ENCODE data around the gene OR4D9. TPM values are rescaled to one million over a fixed set of nuclear protein-coding genes. Genes with fewer than 3 reads are reported as not detected.

The OR4D9 gene
- total RNA-seq, 4 donors from 2014 or later = not detected

DNA sequence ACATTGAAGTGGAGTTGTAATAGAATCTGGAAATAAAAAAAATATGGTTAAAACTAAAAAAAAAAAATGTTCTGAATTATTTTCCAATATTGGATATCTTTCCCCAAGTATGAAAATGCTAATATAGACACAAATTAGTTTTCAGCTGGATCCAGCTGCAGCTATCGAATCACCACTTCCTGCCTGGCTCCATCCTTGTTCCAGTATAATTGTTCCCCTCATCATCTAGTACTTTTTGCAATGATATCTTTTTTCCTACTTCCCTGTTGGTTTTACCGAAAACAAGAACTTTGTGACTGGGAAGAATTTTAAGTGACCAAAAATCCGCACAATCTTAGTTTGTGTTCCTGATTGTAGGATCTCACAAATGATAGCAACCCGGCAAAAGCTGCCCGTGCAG, 9.4 kb downstream of the OR4D9 start:
- H3K4me1 ChIP-seq = no peaks in the 10 kb centered on the region
- no peak overlapping the region for H3K27ac ChIP-seq
- whole genome bisulfite sequencing, 2 donors (ENCODE audit: low coverage in 1 of 2) = 75 to 76% methylated on average over 5 of the region's 5 CpGs
- intact Hi-C loops (cut with DNase I; ENCODE audit: low total_unique reads) (no loop called here), in situ Hi-C loops (cut with MboI; ENCODE audit: low pct_ligation_motif_present in 1 of 4, low pct_unique_long_range_greater_than_20kb in 1 of 4, low sequenced_read_pairs in 3 of 4) (no loop called here)
- no peaks in the 10 kb centered on the region for H3K9me3 ChIP-seq
- no peaks in the 10 kb centered on the region for H3K36me3 ChIP-seq
- DNase-seq = no peak
- H3K4me3 ChIP-seq = no peak overlapping the region
- TF ChIP-seq EP300 (IDR thresholded peaks at IDR 0.05; ENCODE audit: low read depth) = no peak
- no peak for TF ChIP-seq POLR2A (IDR thresholded peaks at IDR 0.05)
- TF ChIP-seq POLR2AphosphoS5 (IDR thresholded peaks at IDR 0.05) = no peak
- TF ChIP-seq, protein P1, sequence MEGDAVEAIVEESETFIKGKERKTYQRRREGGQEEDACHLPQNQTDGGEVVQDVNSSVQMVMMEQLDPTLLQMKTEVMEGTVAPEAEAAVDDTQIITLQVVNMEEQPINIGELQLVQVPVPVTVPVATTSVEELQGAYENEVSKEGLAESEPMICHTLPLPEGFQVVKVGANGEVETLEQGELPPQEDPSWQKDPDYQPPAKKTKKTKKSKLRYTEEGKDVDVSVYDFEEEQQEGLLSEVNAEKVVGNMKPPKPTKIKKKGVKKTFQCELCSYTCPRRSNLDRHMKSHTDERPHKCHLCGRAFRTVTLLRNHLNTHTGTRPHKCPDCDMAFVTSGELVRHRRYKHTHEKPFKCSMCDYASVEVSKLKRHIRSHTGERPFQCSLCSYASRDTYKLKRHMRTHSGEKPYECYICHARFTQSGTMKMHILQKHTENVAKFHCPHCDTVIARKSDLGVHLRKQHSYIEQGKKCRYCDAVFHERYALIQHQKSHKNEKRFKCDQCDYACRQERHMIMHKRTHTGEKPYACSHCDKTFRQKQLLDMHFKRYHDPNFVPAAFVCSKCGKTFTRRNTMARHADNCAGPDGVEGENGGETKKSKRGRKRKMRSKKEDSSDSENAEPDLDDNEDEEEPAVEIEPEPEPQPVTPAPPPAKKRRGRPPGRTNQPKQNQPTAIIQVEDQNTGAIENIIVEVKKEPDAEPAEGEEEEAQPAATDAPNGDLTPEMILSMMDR (IDR thresholded peaks at IDR 0.05) = no peak
- no peaks in the 10 kb centered on the region for H3K27me3 ChIP-seq

DNA sequence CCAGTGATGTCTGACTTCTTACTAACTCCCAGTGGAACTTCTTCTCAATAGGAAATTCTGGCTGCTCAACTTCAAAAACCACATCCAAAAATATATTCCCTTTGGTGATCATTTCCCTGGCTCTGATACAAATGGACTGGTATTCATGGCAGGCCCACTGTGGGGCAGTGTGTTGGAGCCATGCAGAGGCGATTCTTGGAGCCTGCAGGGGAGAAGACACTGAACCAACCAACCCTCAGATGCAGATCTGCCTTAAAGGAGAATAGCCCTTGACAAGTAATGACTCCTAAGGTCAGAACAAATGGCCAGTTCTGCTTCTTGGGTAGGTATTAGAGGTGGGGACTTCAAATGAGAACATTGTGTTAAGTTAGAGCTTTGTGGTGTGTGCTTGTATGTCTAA, 12.2 kb downstream of the OR4D9 start:
- in situ Hi-C loops (cut with MboI; ENCODE audit: low pct_ligation_motif_present in 1 of 4, low pct_unique_long_range_greater_than_20kb in 1 of 4, low sequenced_read_pairs in 3 of 4) = no loop called here
- intact Hi-C loops (cut with DNase I; ENCODE audit: low total_unique reads) = no loop called here
- no peak overlapping the region for H3K4me3 ChIP-seq
- H3K4me1 ChIP-seq = no peaks in the 10 kb centered on the region
- TF ChIP-seq EP300 (IDR thresholded peaks at IDR 0.05; ENCODE audit: low read depth) (no peak), POLR2A (IDR thresholded peaks at IDR 0.05) (no peak), POLR2AphosphoS5 (IDR thresholded peaks at IDR 0.05) (no peak)
- TF ChIP-seq, protein P1 (IDR thresholded peaks at IDR 0.05) = no peak
- H3K9me3 ChIP-seq = no peaks in the 10 kb centered on the region
- WGBS, 2 donors (ENCODE audit: low coverage in 1 of 2) = 27% methylated on average over 1 of the region's 1 CpG; no CpG with 5 or more reads in 1 of the 2 donors
- H3K27me3 ChIP-seq = no peaks in the 10 kb centered on the region
- no peak for DNase-seq
- no peak overlapping the region for H3K27ac ChIP-seq
- no peaks in the 10 kb centered on the region for H3K36me3 ChIP-seq

DNA sequence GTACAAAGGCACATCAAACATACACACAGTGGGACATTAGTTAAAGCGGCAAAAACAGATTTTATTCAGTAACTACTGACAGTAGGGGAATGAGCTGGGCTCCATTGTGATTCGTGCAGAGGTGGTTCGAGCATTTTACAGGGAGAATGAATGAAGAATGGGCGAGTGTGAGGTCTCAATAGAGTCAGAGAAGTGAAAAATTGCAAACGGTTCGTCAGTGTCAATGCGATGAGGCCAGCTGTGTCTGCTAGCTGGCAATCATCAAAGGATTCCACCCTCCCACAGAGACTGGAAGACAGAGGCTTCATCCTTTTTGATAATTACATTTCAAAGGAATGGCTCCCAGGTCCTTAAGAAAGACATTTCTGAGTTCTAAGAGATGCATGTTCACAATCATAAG, 17.4 kb downstream of the OR4D9 start:
- no peaks in the 10 kb centered on the region for H3K36me3 ChIP-seq
- no peaks in the 10 kb centered on the region for H3K4me1 ChIP-seq
- intact Hi-C loops (cut with DNase I; ENCODE audit: low total_unique reads) = no loop called here
- no peaks in the 10 kb centered on the region for H3K27me3 ChIP-seq
- H3K4me3 ChIP-seq = no peak overlapping the region
- in situ Hi-C loops (cut with MboI; ENCODE audit: low pct_ligation_motif_present in 1 of 4, low pct_unique_long_range_greater_than_20kb in 1 of 4, low sequenced_read_pairs in 3 of 4) = loop anchor here in 3 of 4 donors (25.0 kb wide), 1 partner anchor 284 kb away; the partner anchor contains the start of gene MRPL16 (in 3 of the 3)
- H3K27ac ChIP-seq = no peak overlapping the region
- 66 to 69% methylated on average over 4 to 7 of the region's 7 CpGs for WGBS, 2 donors (ENCODE audit: low coverage in 1 of 2)
- TF ChIP-seq POLR2A (IDR thresholded peaks at IDR 0.05) (no peak), POLR2AphosphoS5 (IDR thresholded peaks at IDR 0.05) (no peak), EP300 (IDR thresholded peaks at IDR 0.05; ENCODE audit: low read depth) (no peak)
- TF ChIP-seq, protein P1 (IDR thresholded peaks at IDR 0.05) = no peak
- DNase-seq = no peak
- no peaks in the 10 kb centered on the region for H3K9me3 ChIP-seq

DNA sequence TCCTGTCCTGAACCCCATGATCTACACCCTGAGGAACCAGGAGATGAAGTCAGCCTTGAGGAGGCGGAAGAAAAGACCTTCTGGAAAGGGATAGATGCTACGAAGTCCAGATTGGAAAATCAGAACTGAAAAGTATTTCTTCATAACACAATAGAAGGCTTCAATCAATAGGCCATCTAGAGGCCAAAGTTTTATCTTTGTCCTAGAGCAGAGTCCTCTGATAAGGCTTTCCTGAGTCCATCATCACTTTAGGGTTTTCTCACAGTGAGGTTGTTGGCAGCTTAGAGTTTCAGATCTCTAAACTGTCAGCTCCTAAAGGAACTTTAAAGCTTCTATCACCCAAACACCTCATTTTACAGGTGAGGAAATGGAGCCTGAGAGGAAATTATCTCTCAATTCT, 21.3 kb downstream of the OR4D9 start:
- no peak for DNase-seq
- Histone ChIP-seq H3K27ac (no peak overlapping the region), H3K4me1 (peaks cover 0 to 9% (median 0%) of the 10 kb centered on the region in 4 donors), H3K9me3 (no peaks in the 10 kb centered on the region), H3K27me3 (no peaks in the 10 kb centered on the region), H3K4me3 (no peak overlapping the region), H3K36me3 (no peaks in the 10 kb centered on the region)
- in situ Hi-C loops (cut with MboI; ENCODE audit: low pct_ligation_motif_present in 1 of 4, low pct_unique_long_range_greater_than_20kb in 1 of 4, low sequenced_read_pairs in 3 of 4) = loop anchor here in 3 of 4 donors (10.0 to 25.0 kb wide), 2 partner anchors 142 to 280 kb away; partner anchors contain the start of gene MRPL16 (in 3 of the 3)
- TF ChIP-seq EP300 (IDR thresholded peaks at IDR 0.05; ENCODE audit: low read depth) = no peak
- TF ChIP-seq POLR2AphosphoS5 (IDR thresholded peaks at IDR 0.05) = no peak
- TF ChIP-seq POLR2A (IDR thresholded peaks at IDR 0.05) = no peak
- TF ChIP-seq, protein P1 (IDR thresholded peaks at IDR 0.05) = no peak
- WGBS, 2 donors (ENCODE audit: low coverage in 1 of 2) = 92 to 100% methylated on average over 1 to 2 of the region's 2 CpGs
- intact Hi-C loops (cut with DNase I; ENCODE audit: low total_unique reads) = no loop called here

Data from transverse colon (tissue), 4 donors.